GM23338 (cell line): ENCODE measurements around the gene FGFR3. TPM values are rescaled to one million over a fixed set of nuclear protein-coding genes. Genes with fewer than 3 reads are reported as not detected.

Source experiments
- ATAC-seq: fragments of 200-7000 bp; cut with Tn5 transposase; 3 replicates; pipeline ENCODE4 v1.9.1; 2020
- DNase-seq: peaks from one replicate; pipeline ENCODE4 v3.0.0-alpha.2; 2015; ENCODE audit warnings: low spot score
- H2AFZ ChIP-seq: fragments of 200-600 bp; sonication (generic); 2 replicates; pipeline ENCODE4 v1.8.0; 2016; ENCODE audit warnings: antibody characterized with exemption, mild to moderate bottlenecking, moderate library complexity
- H3F3A ChIP-seq: fragments of 200-600 bp; sonication (generic); replicated peaks from 2 replicates; pipeline ENCODE4 v1.8.0; 2017; ENCODE audit warnings: antibody characterized with exemption, mixed run types, low read depth
- H3K27ac ChIP-seq: fragments of 200-600 bp; sonication (generic); 2 replicates; pipeline ENCODE4 v1.6.1; 2016; ENCODE audit warnings: low read depth
- H3K27me3 ChIP-seq: fragments of 200-600 bp; sonication (generic); 2 replicates; pipeline ENCODE4 v1.8.0; 2016; ENCODE audit warnings: mild to moderate bottlenecking, mixed run types, moderate library complexity; ENCODE audit not compliant: insufficient read depth
- H3K36me3 ChIP-seq: fragments of 200-600 bp; sonication (generic); 2 replicates; pipeline ENCODE4 v1.8.0; 2016; ENCODE audit warnings: mild to moderate bottlenecking; ENCODE audit not compliant: insufficient read depth
- H3K4me1 ChIP-seq: fragments of 200-600 bp; sonication (generic); 2 replicates; pipeline ENCODE4 v1.8.0; 2016; ENCODE audit warnings: mild to moderate bottlenecking, moderate library complexity; ENCODE audit not compliant: insufficient read depth
- H3K4me2 ChIP-seq: fragments of 200-600 bp; sonication (generic); 2 replicates; pipeline ENCODE4 v1.7.1; 2017; ENCODE audit warnings: mixed run types
- H3K4me3 ChIP-seq: fragments of 200-600 bp; sonication (generic); 2 replicates; pipeline ENCODE4 v1.6.1; 2016; ENCODE audit warnings: mixed run types
- H3K79me2 ChIP-seq: fragments of 200-600 bp; sonication (generic); replicated peaks from 2 replicates; pipeline ENCODE4 v1.8.0; 2017; ENCODE audit warnings: mild to moderate bottlenecking; ENCODE audit not compliant: insufficient read depth
- H3K9me2 ChIP-seq: fragments of 200-600 bp; sonication (generic); 2 replicates; pipeline ENCODE4 v1.8.0; 2017; ENCODE audit not compliant: insufficient read depth
- H4K20me1 ChIP-seq: fragments of 200-600 bp; sonication (generic); replicated peaks from 2 replicates; pipeline ENCODE4 v1.8.0; 2017; ENCODE audit warnings: mild to moderate bottlenecking; ENCODE audit not compliant: insufficient read depth
- H3K27ac Mint-ChIP-seq: 2 replicates; pipeline ENCODE4 v1.8.0; 2020; ENCODE audit warnings: inconsistent platforms, mild to moderate bottlenecking, moderate library complexity, mixed read lengths
- H3K27me3 Mint-ChIP-seq: 3 replicates; pipeline ENCODE4 v1.8.0; 2022; ENCODE audit warnings: low read depth, mild to moderate bottlenecking, moderate library complexity, mixed read lengths, inconsistent platforms; ENCODE audit not compliant: insufficient read depth, poor library complexity
- H3K36me3 Mint-ChIP-seq: 3 replicates; pipeline ENCODE4 v1.8.0; 2021; ENCODE audit warnings: low read depth, mild to moderate bottlenecking, inconsistent platforms, moderate library complexity, mixed read lengths
- H3K4me1 Mint-ChIP-seq: 3 replicates; pipeline ENCODE4 v1.8.0; 2020; ENCODE audit warnings: mild to moderate bottlenecking, inconsistent platforms, mixed read lengths
- H3K4me3 Mint-ChIP-seq: 3 replicates; pipeline ENCODE4 v1.8.0; 2021; ENCODE audit warnings: moderate library complexity, mild to moderate bottlenecking, inconsistent platforms, mixed read lengths
- H3K9me3 Mint-ChIP-seq: 3 replicates; pipeline ENCODE4 v1.8.0; 2020; ENCODE audit warnings: moderate library complexity, mild to moderate bottlenecking, inconsistent platforms, mixed read lengths
- CREB1 ChIP-seq: fragments of 250-450 bp; sonication (Bioruptor Pico); IDR thresholded peaks from 2 replicates; pipeline ENCODE4 v1.5.0; 2020; ENCODE audit warnings: low read depth, mild to moderate bottlenecking, moderate library complexity
- EZH2 ChIP-seq: fragments of 200-600 bp; sonication (generic); IDR thresholded peaks from one replicate; pipeline ENCODE4 v1.8.0; 2017; ENCODE audit warnings: antibody characterized with exemption, mild to moderate bottlenecking, low read depth; ENCODE audit not compliant: unreplicated experiment
- EZH2phosphoT487 ChIP-seq: fragments of 200-600 bp; sonication (generic); IDR thresholded peaks from one replicate; pipeline ENCODE4 v1.8.1; 2018; ENCODE audit warnings: antibody characterized with exemption; ENCODE audit not compliant: unreplicated experiment
- JUNB ChIP-seq: IDR thresholded peaks from one replicate; pipeline ENCODE4 v1.6.1; 2016; ENCODE audit warnings: antibody characterized with exemption; ENCODE audit not compliant: unreplicated experiment
- NANOG ChIP-seq: IDR thresholded peaks from 2 replicates; pipeline ENCODE4 v1.6.1; 2016; ENCODE audit warnings: antibody characterized with exemption, borderline replicate concordance
- POLR2AphosphoS5 ChIP-seq: IDR thresholded peaks from 2 replicates; pipeline ENCODE4 v1.6.1; 2016; ENCODE audit warnings: antibody characterized with exemption, low read depth
- STAT1 ChIP-seq: IDR thresholded peaks from one replicate; pipeline ENCODE4 v1.6.1; 2016; ENCODE audit warnings: antibody characterized with exemption; ENCODE audit not compliant: unreplicated experiment
- ZNF114 ChIP-seq: fragments of 250-450 bp; sonication (Bioruptor Pico); IDR thresholded peaks from 2 replicates; pipeline ENCODE4 v1.5.0; 2020; ENCODE audit warnings: mild to moderate bottlenecking, moderate library complexity
- ZNF331 ChIP-seq: fragments of 250-450 bp; sonication (Bioruptor Pico); IDR thresholded peaks from 2 replicates; pipeline ENCODE4 v1.5.0; 2020; ENCODE audit warnings: low read depth, mild to moderate bottlenecking, moderate library complexity
- polyA plus RNA-seq: library from polyadenylated mRNA; unstranded; fragments of >200 nt; fragmentation: Nextera tagmentation; extraction: Ambion mirVana; gene quantifications from 2 replicates; pipeline ENCODE4 v1.2.1, GENCODE V29; 2016
- total RNA-seq: library from RNA; depleted of rRNA; stranded (reverse); fragments of >200 nt; shearing (Covaris generic); gene quantifications from 2 replicates; pipeline ENCODE4 v1.2.3, GENCODE V29; 2014
- TF ChIP-seq, protein P1 (sequence below): IDR thresholded peaks from one replicate; pipeline ENCODE4 v1.6.1; 2018; ENCODE audit warnings: antibody characterized with exemption; ENCODE audit not compliant: unreplicated experiment
- TF ChIP-seq, protein P2 (sequence below): IDR thresholded peaks from 2 replicates; pipeline ENCODE4 v1.6.1; 2016; ENCODE audit warnings: antibody characterized with exemption
- TF ChIP-seq, protein P3 (sequence below), 2 experiments: fragments of 200-600 bp in 1 of 2; sonication (generic) in 1 of 2; conservative IDR thresholded peaks; 2 replicates each; pipeline versions ENCODE4 v1.5.1 to v1.6.1; 2016 to 2017; ENCODE audit warnings: antibody characterized with exemption in 2 of 2, low read depth in 2 of 2, mild to moderate bottlenecking in 2 of 2, moderate library complexity in 1 of 2
- TF ChIP-seq, protein P4 (sequence below): fragments of 250-450 bp; sonication (Bioruptor Pico); IDR thresholded peaks from 2 replicates; pipeline ENCODE4 v1.5.0; 2020; ENCODE audit warnings: mild to moderate bottlenecking, moderate library complexity

The FGFR3 gene
- total and polyA plus RNA-seq, 2 experiments from 2014 or later: 3.6 to 17.4 TPM

DNA sequence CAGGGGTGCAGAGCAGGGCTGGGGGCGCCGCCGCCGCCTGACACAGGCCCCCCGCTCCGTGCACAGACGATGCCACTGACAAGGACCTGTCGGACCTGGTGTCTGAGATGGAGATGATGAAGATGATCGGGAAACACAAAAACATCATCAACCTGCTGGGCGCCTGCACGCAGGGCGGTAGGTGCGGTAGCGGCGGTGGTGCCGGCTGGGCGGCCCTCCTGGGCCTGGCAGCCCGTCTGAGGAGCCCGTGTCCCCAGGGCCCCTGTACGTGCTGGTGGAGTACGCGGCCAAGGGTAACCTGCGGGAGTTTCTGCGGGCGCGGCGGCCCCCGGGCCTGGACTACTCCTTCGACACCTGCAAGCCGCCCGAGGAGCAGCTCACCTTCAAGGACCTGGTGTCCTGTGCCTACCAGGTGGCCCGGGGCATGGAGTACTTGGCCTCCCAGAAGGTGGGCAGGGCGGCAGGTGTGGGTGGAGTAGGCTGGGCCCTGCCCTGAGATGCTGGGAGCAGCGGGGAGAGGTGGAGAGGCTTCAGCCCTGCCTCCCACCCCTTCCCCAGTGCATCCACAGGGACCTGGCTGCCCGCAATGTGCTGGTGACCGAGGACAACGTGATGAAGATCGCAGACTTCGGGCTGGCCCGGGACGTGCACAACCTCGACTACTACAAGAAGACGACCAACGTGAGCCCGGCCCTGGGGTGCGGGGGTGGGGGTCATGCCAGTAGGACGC is 12.6 kb downstream of the FGFR3 start:
- H4K20me1 ChIP-seq: no peaks in the 10 kb centered on the region
- no peak overlapping the region for H2AFZ ChIP-seq
- Mint-ChIP-seq H3K4me3 (no peak overlapping the region), H3K27me3 (peaks cover 6% of the 10 kb centered on the region), H3K4me1 (no peaks in the 10 kb centered on the region), H3K27ac (no peak overlapping the region), H3K36me3 (no peaks in the 10 kb centered on the region; the same call in 2 of the 3 replicates), H3K9me3 (no peaks in the 10 kb centered on the region)
- TF ChIP-seq, protein P1, sequence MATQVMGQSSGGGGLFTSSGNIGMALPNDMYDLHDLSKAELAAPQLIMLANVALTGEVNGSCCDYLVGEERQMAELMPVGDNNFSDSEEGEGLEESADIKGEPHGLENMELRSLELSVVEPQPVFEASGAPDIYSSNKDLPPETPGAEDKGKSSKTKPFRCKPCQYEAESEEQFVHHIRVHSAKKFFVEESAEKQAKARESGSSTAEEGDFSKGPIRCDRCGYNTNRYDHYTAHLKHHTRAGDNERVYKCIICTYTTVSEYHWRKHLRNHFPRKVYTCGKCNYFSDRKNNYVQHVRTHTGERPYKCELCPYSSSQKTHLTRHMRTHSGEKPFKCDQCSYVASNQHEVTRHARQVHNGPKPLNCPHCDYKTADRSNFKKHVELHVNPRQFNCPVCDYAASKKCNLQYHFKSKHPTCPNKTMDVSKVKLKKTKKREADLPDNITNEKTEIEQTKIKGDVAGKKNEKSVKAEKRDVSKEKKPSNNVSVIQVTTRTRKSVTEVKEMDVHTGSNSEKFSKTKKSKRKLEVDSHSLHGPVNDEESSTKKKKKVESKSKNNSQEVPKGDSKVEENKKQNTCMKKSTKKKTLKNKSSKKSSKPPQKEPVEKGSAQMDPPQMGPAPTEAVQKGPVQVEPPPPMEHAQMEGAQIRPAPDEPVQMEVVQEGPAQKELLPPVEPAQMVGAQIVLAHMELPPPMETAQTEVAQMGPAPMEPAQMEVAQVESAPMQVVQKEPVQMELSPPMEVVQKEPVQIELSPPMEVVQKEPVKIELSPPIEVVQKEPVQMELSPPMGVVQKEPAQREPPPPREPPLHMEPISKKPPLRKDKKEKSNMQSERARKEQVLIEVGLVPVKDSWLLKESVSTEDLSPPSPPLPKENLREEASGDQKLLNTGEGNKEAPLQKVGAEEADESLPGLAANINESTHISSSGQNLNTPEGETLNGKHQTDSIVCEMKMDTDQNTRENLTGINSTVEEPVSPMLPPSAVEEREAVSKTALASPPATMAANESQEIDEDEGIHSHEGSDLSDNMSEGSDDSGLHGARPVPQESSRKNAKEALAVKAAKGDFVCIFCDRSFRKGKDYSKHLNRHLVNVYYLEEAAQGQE: no peak
- no peak for TF ChIP-seq ZNF114
- TF ChIP-seq NANOG: no peak
- TF ChIP-seq STAT1: no peak
- no peak for TF ChIP-seq CREB1 (CRISPR knock-in tag)
- no peak for TF ChIP-seq EZH2
- TF ChIP-seq EZH2phosphoT487: no peak
- no peak for TF ChIP-seq JUNB
- TF ChIP-seq, protein P2, sequence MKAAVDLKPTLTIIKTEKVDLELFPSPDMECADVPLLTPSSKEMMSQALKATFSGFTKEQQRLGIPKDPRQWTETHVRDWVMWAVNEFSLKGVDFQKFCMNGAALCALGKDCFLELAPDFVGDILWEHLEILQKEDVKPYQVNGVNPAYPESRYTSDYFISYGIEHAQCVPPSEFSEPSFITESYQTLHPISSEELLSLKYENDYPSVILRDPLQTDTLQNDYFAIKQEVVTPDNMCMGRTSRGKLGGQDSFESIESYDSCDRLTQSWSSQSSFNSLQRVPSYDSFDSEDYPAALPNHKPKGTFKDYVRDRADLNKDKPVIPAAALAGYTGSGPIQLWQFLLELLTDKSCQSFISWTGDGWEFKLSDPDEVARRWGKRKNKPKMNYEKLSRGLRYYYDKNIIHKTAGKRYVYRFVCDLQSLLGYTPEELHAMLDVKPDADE: no peak
- no peak for TF ChIP-seq POLR2AphosphoS5
- TF ChIP-seq ZNF331 (CRISPR knock-in tag): no peak
- TF ChIP-seq, protein P3, sequence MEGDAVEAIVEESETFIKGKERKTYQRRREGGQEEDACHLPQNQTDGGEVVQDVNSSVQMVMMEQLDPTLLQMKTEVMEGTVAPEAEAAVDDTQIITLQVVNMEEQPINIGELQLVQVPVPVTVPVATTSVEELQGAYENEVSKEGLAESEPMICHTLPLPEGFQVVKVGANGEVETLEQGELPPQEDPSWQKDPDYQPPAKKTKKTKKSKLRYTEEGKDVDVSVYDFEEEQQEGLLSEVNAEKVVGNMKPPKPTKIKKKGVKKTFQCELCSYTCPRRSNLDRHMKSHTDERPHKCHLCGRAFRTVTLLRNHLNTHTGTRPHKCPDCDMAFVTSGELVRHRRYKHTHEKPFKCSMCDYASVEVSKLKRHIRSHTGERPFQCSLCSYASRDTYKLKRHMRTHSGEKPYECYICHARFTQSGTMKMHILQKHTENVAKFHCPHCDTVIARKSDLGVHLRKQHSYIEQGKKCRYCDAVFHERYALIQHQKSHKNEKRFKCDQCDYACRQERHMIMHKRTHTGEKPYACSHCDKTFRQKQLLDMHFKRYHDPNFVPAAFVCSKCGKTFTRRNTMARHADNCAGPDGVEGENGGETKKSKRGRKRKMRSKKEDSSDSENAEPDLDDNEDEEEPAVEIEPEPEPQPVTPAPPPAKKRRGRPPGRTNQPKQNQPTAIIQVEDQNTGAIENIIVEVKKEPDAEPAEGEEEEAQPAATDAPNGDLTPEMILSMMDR (conservative IDR thresholded peaks at IDR 0.05; ENCODE audit: low read depth in 2 of 2): no peak
- TF ChIP-seq, protein P4, sequence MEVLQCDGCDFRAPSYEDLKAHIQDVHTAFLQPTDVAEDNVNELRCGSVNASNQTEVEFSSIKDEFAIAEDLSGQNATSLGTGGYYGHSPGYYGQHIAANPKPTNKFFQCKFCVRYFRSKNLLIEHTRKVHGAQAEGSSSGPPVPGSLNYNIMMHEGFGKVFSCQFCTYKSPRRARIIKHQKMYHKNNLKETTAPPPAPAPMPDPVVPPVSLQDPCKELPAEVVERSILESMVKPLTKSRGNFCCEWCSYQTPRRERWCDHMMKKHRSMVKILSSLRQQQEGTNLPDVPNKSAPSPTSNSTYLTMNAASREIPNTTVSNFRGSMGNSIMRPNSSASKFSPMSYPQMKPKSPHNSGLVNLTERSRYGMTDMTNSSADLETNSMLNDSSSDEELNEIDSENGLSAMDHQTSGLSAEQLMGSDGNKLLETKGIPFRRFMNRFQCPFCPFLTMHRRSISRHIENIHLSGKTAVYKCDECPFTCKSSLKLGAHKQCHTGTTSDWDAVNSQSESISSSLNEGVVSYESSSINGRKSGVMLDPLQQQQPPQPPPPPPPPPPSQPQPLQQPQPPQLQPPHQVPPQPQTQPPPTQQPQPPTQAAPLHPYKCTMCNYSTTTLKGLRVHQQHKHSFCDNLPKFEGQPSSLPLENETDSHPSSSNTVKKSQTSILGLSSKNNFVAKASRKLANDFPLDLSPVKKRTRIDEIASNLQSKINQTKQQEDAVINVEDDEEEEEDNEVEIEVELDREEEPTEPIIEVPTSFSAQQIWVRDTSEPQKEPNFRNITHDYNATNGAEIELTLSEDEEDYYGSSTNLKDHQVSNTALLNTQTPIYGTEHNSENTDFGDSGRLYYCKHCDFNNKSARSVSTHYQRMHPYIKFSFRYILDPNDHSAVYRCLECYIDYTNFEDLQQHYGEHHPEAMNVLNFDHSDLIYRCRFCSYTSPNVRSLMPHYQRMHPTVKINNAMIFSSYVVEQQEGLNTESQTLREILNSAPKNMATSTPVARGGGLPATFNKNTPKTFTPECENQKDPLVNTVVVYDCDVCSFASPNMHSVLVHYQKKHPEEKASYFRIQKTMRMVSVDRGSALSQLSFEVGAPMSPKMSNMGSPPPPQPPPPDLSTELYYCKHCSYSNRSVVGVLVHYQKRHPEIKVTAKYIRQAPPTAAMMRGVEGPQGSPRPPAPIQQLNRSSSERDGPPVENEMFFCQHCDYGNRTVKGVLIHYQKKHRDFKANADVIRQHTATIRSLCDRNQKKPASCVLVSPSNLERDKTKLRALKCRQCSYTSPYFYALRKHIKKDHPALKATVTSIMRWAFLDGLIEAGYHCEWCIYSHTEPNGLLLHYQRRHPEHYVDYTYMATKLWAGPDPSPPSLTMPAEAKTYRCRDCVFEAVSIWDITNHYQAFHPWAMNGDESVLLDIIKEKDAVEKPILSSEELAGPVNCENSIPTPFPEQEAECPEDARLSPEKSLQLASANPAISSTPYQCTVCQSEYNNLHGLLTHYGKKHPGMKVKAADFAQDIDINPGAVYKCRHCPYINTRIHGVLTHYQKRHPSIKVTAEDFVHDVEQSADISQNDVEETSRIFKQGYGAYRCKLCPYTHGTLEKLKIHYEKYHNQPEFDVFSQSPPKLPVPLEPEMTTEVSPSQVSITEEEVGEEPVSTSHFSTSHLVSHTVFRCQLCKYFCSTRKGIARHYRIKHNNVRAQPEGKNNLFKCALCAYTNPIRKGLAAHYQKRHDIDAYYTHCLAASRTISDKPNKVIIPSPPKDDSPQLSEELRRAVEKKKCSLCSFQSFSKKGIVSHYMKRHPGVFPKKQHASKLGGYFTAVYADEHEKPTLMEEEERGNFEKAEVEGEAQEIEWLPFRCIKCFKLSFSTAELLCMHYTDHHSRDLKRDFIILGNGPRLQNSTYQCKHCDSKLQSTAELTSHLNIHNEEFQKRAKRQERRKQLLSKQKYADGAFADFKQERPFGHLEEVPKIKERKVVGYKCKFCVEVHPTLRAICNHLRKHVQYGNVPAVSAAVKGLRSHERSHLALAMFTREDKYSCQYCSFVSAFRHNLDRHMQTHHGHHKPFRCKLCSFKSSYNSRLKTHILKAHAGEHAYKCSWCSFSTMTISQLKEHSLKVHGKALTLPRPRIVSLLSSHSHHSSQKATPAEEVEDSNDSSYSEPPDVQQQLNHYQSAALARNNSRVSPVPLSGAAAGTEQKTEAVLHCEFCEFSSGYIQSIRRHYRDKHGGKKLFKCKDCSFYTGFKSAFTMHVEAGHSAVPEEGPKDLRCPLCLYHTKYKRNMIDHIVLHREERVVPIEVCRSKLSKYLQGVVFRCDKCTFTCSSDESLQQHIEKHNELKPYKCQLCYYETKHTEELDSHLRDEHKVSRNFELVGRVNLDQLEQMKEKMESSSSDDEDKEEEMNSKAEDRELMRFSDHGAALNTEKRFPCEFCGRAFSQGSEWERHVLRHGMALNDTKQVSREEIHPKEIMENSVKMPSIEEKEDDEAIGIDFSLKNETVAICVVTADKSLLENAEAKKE (CRISPR knock-in tag): no peak
- H3K4me1 ChIP-seq: no peaks in the 10 kb centered on the region
- no peaks in the 10 kb centered on the region for H3K27me3 ChIP-seq
- DNase-seq: no peak
- 0 out of 2 replicates have a peak, but pooled peaks cover 4% of the 10 kb centered on the region for H3F3A ChIP-seq
- no peak for ATAC-seq
- H3K4me3 ChIP-seq: no peak overlapping the region
- no peak overlapping the region for H3K4me2 ChIP-seq
- no peaks in the 10 kb centered on the region for H3K79me2 ChIP-seq
- H3K9me2 ChIP-seq: no peaks in the 10 kb centered on the region
- H3K27ac ChIP-seq: no peak overlapping the region
- H3K36me3 ChIP-seq: no peaks in the 10 kb centered on the region
